Endothelial cell of umbilical vein (primary cell): ENCODE data around the gene CSN3. TPM values are rescaled to one million over a fixed set of nuclear protein-coding genes. Genes with fewer than 3 reads are reported as not detected.

ENCODE experiments used
- BruUV-seq: library from RNA; stranded (reverse); fragments of 400-500 nt; replicated peaks from 2 replicates; lab custom pipeline; 2021; lab: Mats Ljungman, UMichigan
- CTCF ChIA-PET: fragments of 300-600, 350-600 bp; sonication (Branson Sonifier 250); formaldehyde crosslinking; loops from one replicate; lab custom pipeline; 2021; ENCODE audit warnings: antibody characterized with exemption, inconsistent platforms; lab: Charles Lee
- POLR2A ChIA-PET: fragments of 300-600, 350-600 bp; sonication (Branson Sonifier 250); formaldehyde crosslinking; loops from one replicate; lab custom pipeline; 2021; ENCODE audit warnings: antibody characterized with exemption, inconsistent platforms; lab: Charles Lee
- DNase-seq: peaks from one replicate; pipeline ENCODE4 v3.0.0-alpha.2; 2011; ENCODE audit warnings: low read depth, low spot score
- FAIRE-seq: peaks from 2 replicates; lab custom pipeline; 2011; peaks lifted over from hg19 to GRCh38; lab: Jason Lieb, UNC
- H2AFZ ChIP-seq: 2 replicates; pipeline ENCODE4 v1.6.0; 2012; ENCODE audit warnings: low read depth, low read length, control low read depth, inconsistent platforms
- H3K27ac ChIP-seq: 2 replicates; pipeline ENCODE4 v1.5.1; 2011; ENCODE audit warnings: low read depth, mild to moderate bottlenecking, control low read depth, low read length, moderate library complexity; ENCODE audit not compliant: insufficient read depth
- H3K27me3 ChIP-seq, 2 experiments: 2 replicates each; pipeline versions ENCODE4 v1.6.0 to v1.6.1; 2011; ENCODE audit warnings: low read length in 2 of 2, mixed read lengths in 1 of 2; ENCODE audit not compliant: control insufficient read depth in 2 of 2, insufficient read depth in 2 of 2
- H3K36me3 ChIP-seq, 2 experiments: 2 replicates in 1 of 2; 3 replicates in 1 of 2; pipeline ENCODE4 v1.5.1; 2011; ENCODE audit warnings: low read length in 2 of 2, mild to moderate bottlenecking in 1 of 2, moderate library complexity in 1 of 2; ENCODE audit not compliant: control insufficient read depth in 2 of 2, insufficient read depth in 2 of 2; ENCODE audit errors: extremely low read depth in 1 of 2
- H3K4me1 ChIP-seq: 3 replicates; pipeline ENCODE4 v1.5.1; 2011; ENCODE audit warnings: mild to moderate bottlenecking, low read length; ENCODE audit not compliant: control insufficient read depth, insufficient read depth; ENCODE audit errors: extremely low read depth
- H3K4me2 ChIP-seq: 2 replicates; pipeline ENCODE4 v1.6.1; 2011; ENCODE audit warnings: low read length, control low read depth, mixed read lengths; ENCODE audit not compliant: insufficient read depth
- H3K4me3 ChIP-seq, 3 experiments: fragments of 200-600 bp in 1 of 3; sonication (generic), shearing (Covaris generic) in 1 of 3; replicated peaks in 1 of 3; 2 replicates each; pipeline ENCODE4 v1.5.1; 2011 to 2016; ENCODE audit warnings: control low read depth in 3 of 3, low read length in 3 of 3, mild to moderate bottlenecking in 2 of 3, inconsistent platforms in 1 of 3, low read depth in 1 of 3, moderate library complexity in 1 of 3; ENCODE audit not compliant: insufficient read depth in 1 of 3
- H3K79me2 ChIP-seq: 2 replicates; pipeline ENCODE4 v1.6.0; 2012; ENCODE audit warnings: low read length, inconsistent platforms; ENCODE audit not compliant: control insufficient read depth, insufficient read depth
- H3K9ac ChIP-seq: replicated peaks from 2 replicates; pipeline ENCODE3; 2011; ENCODE audit warnings: low read length, control low read depth; ENCODE audit not compliant: insufficient read depth; ENCODE audit errors: extremely low read depth
- H3K9me1 ChIP-seq: replicated peaks from 3 replicates; pipeline ENCODE4 v1.6.0; 2011; ENCODE audit warnings: mild to moderate bottlenecking, low read length; ENCODE audit not compliant: control insufficient read depth, insufficient read depth; ENCODE audit errors: extremely low read depth
- H3K9me3 ChIP-seq: replicated peaks from 2 replicates; pipeline ENCODE4 v1.5.1; 2012; ENCODE audit warnings: low read length, inconsistent platforms; ENCODE audit not compliant: control insufficient read depth, insufficient read depth
- H4K20me1 ChIP-seq: replicated peaks from 2 replicates; pipeline ENCODE3; 2011; ENCODE audit warnings: mild to moderate bottlenecking, low read length; ENCODE audit not compliant: control insufficient read depth, insufficient read depth; ENCODE audit errors: extremely low read depth
- CTCF ChIP-seq, 2 donors: IDR thresholded peaks; 1 replicate in 1 of 2; 2 replicates in 1 of 2; pipeline ENCODE4 v1.5.1; 2011; ENCODE audit warnings: low read length in 2 of 2, mild to moderate bottlenecking in 2 of 2, moderate library complexity in 2 of 2, control low read depth in 1 of 2, inconsistent platforms in 1 of 2, low read depth in 1 of 2; ENCODE audit not compliant: insufficient read depth in 1 of 2; ENCODE audit errors: extremely low read depth in 1 of 2
- EZH2 ChIP-seq: IDR thresholded peaks from 2 replicates; pipeline ENCODE4 v1.6.1; 2012; ENCODE audit warnings: borderline replicate concordance, low read depth, mild to moderate bottlenecking, moderate library complexity, low read length, inconsistent platforms; ENCODE audit not compliant: severe bottlenecking
- FOS ChIP-seq: IDR thresholded peaks from 2 replicates; pipeline ENCODE4 v1.6.1; 2011; ENCODE audit warnings: mild to moderate bottlenecking, low read length, moderate library complexity, borderline replicate concordance; ENCODE audit not compliant: insufficient read depth
- GATA2 ChIP-seq: IDR thresholded peaks from 2 replicates; pipeline ENCODE4 v1.7.0; 2011; ENCODE audit warnings: low read depth, mild to moderate bottlenecking, moderate library complexity, mixed read lengths, low read length; ENCODE audit not compliant: insufficient read length, insufficient read depth
- JUN ChIP-seq: IDR thresholded peaks from 2 replicates; pipeline ENCODE4 v1.6.1; 2011; ENCODE audit warnings: borderline replicate concordance, low read depth; ENCODE audit not compliant: insufficient read length, insufficient read depth
- MAX ChIP-seq: IDR thresholded peaks from 2 replicates; pipeline ENCODE4 v1.6.1; 2011; ENCODE audit not compliant: insufficient read depth, insufficient read length
- MYC ChIP-seq: IDR thresholded peaks from one replicate; pipeline ENCODE4 v1.6.1; 2011; ENCODE audit warnings: mild to moderate bottlenecking, low read depth, low read length
- POLR2A ChIP-seq: IDR thresholded peaks from 2 replicates; pipeline ENCODE4 v1.6.1; 2012; ENCODE audit warnings: low read depth, mild to moderate bottlenecking, control low read depth, low read length
- POLR2AphosphoS5 ChIP-seq: IDR thresholded peaks from 2 replicates; pipeline ENCODE4 v1.6.1; 2012; ENCODE audit warnings: low read depth, mild to moderate bottlenecking, control low read depth, low read length, moderate library complexity; ENCODE audit not compliant: insufficient read depth
- dilution Hi-C: fragments of 300-500 bp; cut with MboI; formaldehyde crosslinking; loops from one replicate; pipeline ENCODE4 v1.15.0; 2019; ENCODE audit warnings: low sequenced_read_pairs; ENCODE audit not compliant: extremely low pct_ligation_motif_present
- intact Hi-C: fragments of 100-400 bp; cut with micrococcal nuclease; formaldehyde crosslinking; loops from one replicate; pipeline ENCODE4 v1.10.0; 2022
- polyA plus RNA-seq, 4 experiments: library from polyadenylated mRNA; depleted of rRNA in 3 of 4; stranded (reverse) in 3 of 4; unstranded in 1 of 4; fragments of >200 nt; gene quantifications; 2 replicates each; pipeline versions ENCODE4 v1.2.1 to v1.2.3, GENCODE V29; 2011 to 2012; ENCODE audit warnings: missing spikeins in 1 of 4
- total RNA-seq: library from RNA; stranded (reverse); gene quantifications from 2 replicates; pipeline ENCODE4 v1.2.3, GENCODE V29; 2021

Gene CSN3
- total and polyA plus RNA-seq, 2 donors (not counting 3 experiments of a cell fraction or from before 2014, with no cell fraction given), result not detected

GRCh38 chr4:70239131-70239883 lies 3.1 kb upstream of the CSN3 start:
- FAIRE-seq (no peak), DNase-seq (no peak)
- H3K4me2 ChIP-seq, result no peak overlapping the region
- no peaks in the 10 kb centered on the region for H4K20me1 ChIP-seq
- ChIA-PET POLR2A (no interaction called here), CTCF (interaction anchor here (1.2 kb wide), 1 partner anchor 359 kb away, joined by 3 read pairs; no protein-coding TSS in a partner anchor)
- intact Hi-C loops (no loop called here), dilution Hi-C loops (no loop called here)
- no peaks in the 10 kb centered on the region for H3K79me2 ChIP-seq
- no peak overlapping the region for H3K4me3 ChIP-seq
- peaks cover 10% of the 10 kb centered on the region for H3K4me1 ChIP-seq
- H3K27me3 ChIP-seq, result no peaks in the 10 kb centered on the region
- H3K9ac ChIP-seq, result no peak overlapping the region
- no peaks in the 10 kb centered on the region for H3K9me3 ChIP-seq
- H3K36me3 ChIP-seq, result no peaks in the 10 kb centered on the region
- no TSS peak for BruUV-seq
- no peaks in the 10 kb centered on the region for H3K9me1 ChIP-seq
- H3K27ac ChIP-seq, result no peak overlapping the region
- H2AFZ ChIP-seq, result no peak overlapping the region
- TF ChIP-seq POLR2AphosphoS5, result no peak
- no peak for TF ChIP-seq POLR2A
- TF ChIP-seq MYC, result no peak
- TF ChIP-seq CTCF (IDR thresholded peaks at IDR 0.05; ENCODE audit: extremely low read depth in 1 of 2, insufficient read depth in 1 of 2, low read depth in 1 of 2, low read length in 2 of 2), result no peak
- no peak for TF ChIP-seq EZH2
- TF ChIP-seq GATA2, result no peak
- no peak for TF ChIP-seq MAX
- TF ChIP-seq JUN, result no peak
- TF ChIP-seq FOS, result no peak
